IMR-90 (cell line): ENCODE measurements around the gene DYDC1. TPM values are rescaled to one million over a fixed set of nuclear protein-coding genes. Genes with fewer than 3 reads are reported as not detected.

Experiments used
- ATAC-seq: fragments of 200-7000 bp; cut with Tn5 transposase; 2 replicates; pipeline ENCODE4 v1.9.1; 2020; ENCODE audit warnings: low read depth, mild to moderate bottlenecking, moderate library complexity
- BruUV-seq: library from RNA; stranded (reverse); fragments of 400-500 nt; replicated peaks from 2 replicates; lab custom pipeline; 2021; lab: Mats Ljungman, UMichigan
- CTCF ChIA-PET: fragments of 300-600 bp; formaldehyde crosslinking; extraction: SDS; loops from one replicate; lab custom pipeline; 2021; ENCODE audit warnings: antibody characterized with exemption; lab: Yijun Ruan, JAX
- POLR2A ChIA-PET: fragments of 300-600 bp; sonication (Branson Sonifier 250); formaldehyde crosslinking; loops from one replicate; lab custom pipeline; 2022; ENCODE audit warnings: antibody characterized with exemption; ENCODE audit not compliant: unreplicated experiment; lab: Charles Lee
- DNase-seq: peaks from one replicate; pipeline ENCODE4 v3.0.0; 2013
- H2AFZ ChIP-seq: replicated peaks from 2 replicates; pipeline ENCODE3; 2013; ENCODE audit warnings: low read length, mild to moderate bottlenecking; ENCODE audit not compliant: poor library complexity
- H2AK5ac ChIP-seq: 2 replicates; pipeline ENCODE4 v1.6.1; 2013; ENCODE audit warnings: low read depth, low read length, inconsistent platforms
- H2AK9ac ChIP-seq: replicated peaks from 2 replicates; pipeline ENCODE3; 2013; ENCODE audit warnings: mild to moderate bottlenecking, low read depth, low read length, moderate library complexity; ENCODE audit not compliant: poor library complexity
- H2BK120ac ChIP-seq: 2 replicates; pipeline ENCODE4 v1.6.1; 2013; ENCODE audit warnings: low read depth, low read length, inconsistent platforms
- H2BK15ac ChIP-seq: 3 replicates; pipeline ENCODE4 v1.6.1; 2013; ENCODE audit warnings: low read depth, low read length, inconsistent platforms
- H2BK20ac ChIP-seq: 2 replicates; pipeline ENCODE4 v1.6.1; 2013; ENCODE audit warnings: low read depth, mild to moderate bottlenecking, inconsistent platforms, low read length, moderate library complexity
- H2BK5ac ChIP-seq: 2 replicates; pipeline ENCODE4 v1.6.1; 2013; ENCODE audit warnings: mild to moderate bottlenecking, low read depth, low read length, inconsistent platforms; ENCODE audit not compliant: poor library complexity, severe bottlenecking
- H3K14ac ChIP-seq: replicated peaks from 2 replicates; pipeline ENCODE4 v1.6.1; 2013; ENCODE audit warnings: low read depth, low read length, inconsistent platforms
- H3K18ac ChIP-seq: 2 replicates; pipeline ENCODE4 v1.6.1; 2013; ENCODE audit warnings: low read depth, low read length, control low read depth
- H3K23ac ChIP-seq: 2 replicates; pipeline ENCODE4 v1.6.1; 2013; ENCODE audit warnings: low read depth, low read length, inconsistent platforms
- H3K27ac ChIP-seq: 2 replicates; pipeline ENCODE4 v1.5.1; 2013; ENCODE audit warnings: mild to moderate bottlenecking, control low read depth, low read length; ENCODE audit not compliant: insufficient read depth
- H3K27me3 ChIP-seq: 2 replicates; pipeline ENCODE4 v1.6.1; 2013; ENCODE audit warnings: low read length; ENCODE audit not compliant: control insufficient read depth, insufficient read depth
- H3K36me3 ChIP-seq: 2 replicates; pipeline ENCODE4 v1.6.1; 2013; ENCODE audit warnings: low read length, mixed read lengths; ENCODE audit not compliant: control insufficient read depth, insufficient read depth
- H3K4ac ChIP-seq: 2 replicates; pipeline ENCODE4 v1.6.1; 2013; ENCODE audit warnings: low read depth, low read length, inconsistent platforms
- H3K4me1 ChIP-seq: 2 replicates; pipeline ENCODE4 v1.6.1; 2013; ENCODE audit warnings: low read length, mixed read lengths; ENCODE audit not compliant: control insufficient read depth, insufficient read depth
- H3K4me2 ChIP-seq: 2 replicates; pipeline ENCODE4 v1.6.1; 2013; ENCODE audit warnings: low read depth, mild to moderate bottlenecking, control low read depth, low read length, moderate library complexity
- H3K4me3 ChIP-seq: 2 replicates; pipeline ENCODE4 v1.5.1; 2013; ENCODE audit warnings: low read depth, mild to moderate bottlenecking, control low read depth, low read length, moderate library complexity; ENCODE audit not compliant: insufficient read depth
- H3K56ac ChIP-seq: 2 replicates; pipeline ENCODE4 v1.6.1; 2013; ENCODE audit warnings: low read length, inconsistent platforms; ENCODE audit not compliant: insufficient read depth; ENCODE audit errors: extremely low read depth
- H3K79me1 ChIP-seq, 2 experiments: 2 replicates each; pipeline ENCODE4 v1.6.1; 2013; ENCODE audit warnings: low read length in 2 of 2, inconsistent platforms in 1 of 2, low read depth in 1 of 2
- H3K9ac ChIP-seq: 2 replicates; pipeline ENCODE4 v1.6.1; 2013; ENCODE audit warnings: low read depth, low read length, control low read depth
- H3K9me1 ChIP-seq: 2 replicates; pipeline ENCODE4 v1.6.1; 2013; ENCODE audit warnings: low read length, inconsistent platforms; ENCODE audit not compliant: insufficient read depth
- H3K9me3 ChIP-seq: 2 replicates; pipeline ENCODE4 v1.6.1; 2013; ENCODE audit warnings: low read length; ENCODE audit not compliant: control insufficient read depth, insufficient read depth
- H4K20me1 ChIP-seq: 2 replicates; pipeline ENCODE4 v1.6.1; 2013; ENCODE audit warnings: low read length, inconsistent platforms; ENCODE audit not compliant: insufficient read depth
- H4K5ac ChIP-seq: 2 replicates; pipeline ENCODE4 v1.6.1; 2013; ENCODE audit warnings: mild to moderate bottlenecking, low read depth, low read length, control low read depth
- H4K8ac ChIP-seq, 2 experiments: 2 replicates each; pipeline ENCODE4 v1.6.1; 2013; ENCODE audit warnings: low read depth in 2 of 2, low read length in 2 of 2, control low read depth in 1 of 2, inconsistent platforms in 1 of 2
- H4K91ac ChIP-seq: 2 replicates; pipeline ENCODE4 v1.6.1; 2013; ENCODE audit warnings: low read depth, low read length, inconsistent platforms; ENCODE audit not compliant: insufficient read depth
- FOS ChIP-seq: fragments of 150-350 bp; IDR thresholded peaks from 2 replicates; pipeline ENCODE4 v1.6.1; 2016; ENCODE audit warnings: low read depth, low read length
- SMC3 ChIP-seq: fragments of 150-350 bp; IDR thresholded peaks from 2 replicates; pipeline ENCODE4 v1.6.1; 2016; ENCODE audit warnings: low read depth, mild to moderate bottlenecking, antibody characterized with exemption, low read length, moderate library complexity
- WGBS, 2 experiments: methylation state at CpG; one replicate each; pipeline versions ENCODE4 v1.1.5 to v1.1.7; 2013; ENCODE audit warnings: missing lambda C conversion rate in 2 of 2; ENCODE audit not compliant: insufficient read length in 1 of 2; ENCODE audit errors: extremely low coverage in 2 of 2; 5-methylcytosine and 5-hydroxymethylcytosine counted together
- dilution Hi-C: fragments of 300-500 bp; cut with HindIII; formaldehyde crosslinking; loops from one replicate; pipeline ENCODE4 v1.14.3; 2018; ENCODE audit warnings: low sequenced_read_pairs; ENCODE audit not compliant: unreplicated experiment
- in situ Hi-C: fragments of 300-500 bp; cut with MboI; formaldehyde crosslinking; loops from 3 replicates; pipeline ENCODE4 v1.14.3; 2019; ENCODE audit warnings: low sequenced_read_pairs, inconsistent platforms, mixed read lengths
- intact Hi-C: fragments of 100-400 bp; cut with micrococcal nuclease; formaldehyde crosslinking; loops from 2 replicates; pipeline ENCODE4 v1.10.0; 2022
- polyA plus RNA-seq, 3 experiments: library from polyadenylated mRNA; depleted of rRNA; stranded (reverse); fragments of >200 nt; gene quantifications; 2 replicates each; pipeline ENCODE4 v1.2.3, GENCODE V29; 2012; ENCODE audit warnings: low replicate concordance in 1 of 3
- total RNA-seq: library from RNA; depleted of rRNA; stranded (reverse); fragments of >200 nt; gene quantifications from 2 replicates; pipeline ENCODE4 v1.2.3, GENCODE V29; 2012
- TF ChIP-seq, protein P1 (sequence below): fragments of 150-350 bp; IDR thresholded peaks from 2 replicates; pipeline ENCODE4 v1.6.1; 2017; ENCODE audit warnings: mild to moderate bottlenecking, antibody characterized with exemption, low read length, low read depth

The DYDC1 gene
- total and polyA plus RNA-seq, 2 of the 4 experiments (the other 2 are of a cell fraction) = not detected

DNA sequence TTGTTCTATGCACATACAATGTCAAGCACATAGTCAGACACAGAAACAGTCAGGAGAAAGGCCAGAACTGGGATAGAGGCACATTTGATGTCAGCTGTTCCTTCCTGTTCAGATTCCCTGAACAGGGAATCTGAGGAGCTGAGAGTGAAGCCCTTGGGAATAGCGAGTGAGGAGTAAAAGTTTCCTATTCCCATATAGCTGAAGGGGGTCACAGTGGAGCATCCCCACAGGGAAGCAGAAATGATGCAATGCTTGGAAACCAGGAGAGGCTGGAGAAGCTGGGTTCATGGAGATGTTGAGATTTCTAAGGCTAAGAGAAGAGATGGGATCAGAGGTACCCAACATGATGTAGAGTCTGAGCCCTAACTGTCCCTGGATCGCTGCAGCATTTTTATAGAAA lies 40.5 kb upstream of the DYDC1 start:
- Histone ChIP-seq H3K27me3 (no peaks in the 10 kb centered on the region), H2AFZ (no peak overlapping the region), H2BK5ac (no peak overlapping the region), H3K23ac (no peak overlapping the region), H3K27ac (no peak overlapping the region), H3K18ac (no peak overlapping the region), H3K56ac (no peak overlapping the region), H4K8ac (no peak overlapping the region), H3K9me3 (no peaks in the 10 kb centered on the region), H3K9me1 (no peaks in the 10 kb centered on the region), H2BK20ac (no peak overlapping the region), H4K5ac (no peak overlapping the region), H3K14ac (no peak overlapping the region), H4K91ac (no peak overlapping the region), H4K20me1 (no peaks in the 10 kb centered on the region), H2BK120ac (no peak overlapping the region), H3K4me2 (no peak overlapping the region), H2AK9ac (no peak overlapping the region), H3K9ac (no peak overlapping the region), H3K4me3 (no peak overlapping the region), H3K36me3 (no peaks in the 10 kb centered on the region), H3K4me1 (no peaks in the 10 kb centered on the region), H3K79me1 (no peaks in the 10 kb centered on the region), H3K4ac (no peak overlapping the region), H2AK5ac (no peak overlapping the region), H2BK15ac (no peak overlapping the region)
- no CpG with 5 or more reads among the region's 2 CpGs for whole genome bisulfite sequencing, 2 experiments
- intact Hi-C loops = no loop called here
- no peak for ATAC-seq
- dilution Hi-C loops = no loop called here
- no peak for DNase-seq
- BruUV-seq = no TSS peak
- in situ Hi-C loops = no loop called here
- CTCF ChIA-PET = no interaction called here
- POLR2A ChIA-PET = interaction anchor here (0.6 kb wide), 1 partner anchor 19 kb away, joined by 3 read pairs; no protein-coding TSS in a partner anchor
- TF ChIP-seq, protein P1, sequence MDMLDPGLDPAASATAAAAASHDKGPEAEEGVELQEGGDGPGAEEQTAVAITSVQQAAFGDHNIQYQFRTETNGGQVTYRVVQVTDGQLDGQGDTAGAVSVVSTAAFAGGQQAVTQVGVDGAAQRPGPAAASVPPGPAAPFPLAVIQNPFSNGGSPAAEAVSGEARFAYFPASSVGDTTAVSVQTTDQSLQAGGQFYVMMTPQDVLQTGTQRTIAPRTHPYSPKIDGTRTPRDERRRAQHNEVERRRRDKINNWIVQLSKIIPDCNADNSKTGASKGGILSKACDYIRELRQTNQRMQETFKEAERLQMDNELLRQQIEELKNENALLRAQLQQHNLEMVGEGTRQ = no peak
- TF ChIP-seq FOS (no peak), SMC3 (no peak)
